CD4-positive, alpha-beta T cell treated with Interleukin-12 subunit alpha and Interleukin-12 subunit beta, for 1 hour (primary cell): ENCODE measurements around the gene ACER2.
A peak's percentile ranks its signal among the peaks of the same experiment; 100 is the strongest.
"Not testable (repeated sequence)": the region's sequence is repeated elsewhere in the genome, so short reads cannot be mapped to it uniquely, and the experiment has no call there.

Experiments used
- DNase-seq: peaks from one replicate; pipeline ENCODE4 v3.0.0-alpha.2; 2020

The ACER2 gene

DNA sequence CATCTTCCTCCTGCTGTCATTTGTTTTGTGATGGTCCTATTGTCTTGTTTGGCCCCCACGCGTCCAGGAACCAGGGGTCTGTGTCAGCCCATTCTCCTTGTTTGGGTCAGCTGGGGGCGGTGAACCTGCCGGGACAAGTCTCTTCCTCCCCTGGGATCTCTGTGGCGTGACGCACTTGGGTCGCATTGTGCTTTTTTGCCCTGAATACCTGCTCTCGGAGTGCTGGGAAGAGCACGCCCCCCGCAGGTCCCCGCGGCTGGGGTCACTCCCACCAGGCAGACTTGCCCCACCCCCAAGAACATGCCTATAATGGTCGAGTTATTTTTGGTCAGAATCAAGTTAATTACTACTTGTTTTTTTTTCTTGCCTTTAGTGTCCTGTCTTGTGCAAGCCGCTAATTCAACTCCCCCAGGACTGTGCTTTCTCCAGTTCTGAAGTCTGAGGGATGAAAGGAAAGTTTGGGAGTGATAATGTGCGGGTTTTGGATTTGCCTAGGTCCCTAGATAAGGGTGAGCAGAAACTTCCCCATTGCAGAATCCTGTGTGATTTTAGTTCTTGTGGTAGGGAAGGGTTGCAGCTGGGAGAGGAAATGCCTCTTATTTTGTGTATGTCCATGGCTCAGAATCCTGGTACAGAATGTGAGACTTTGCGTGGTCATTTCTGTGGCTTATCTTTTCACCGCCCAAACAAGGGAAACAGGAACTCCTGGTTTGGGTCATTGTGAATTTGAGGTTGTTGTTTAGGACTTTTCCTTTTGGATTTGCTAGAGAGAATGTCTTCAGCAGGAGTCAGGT lies 789 bp downstream of the ACER2 start:
- DNase-seq: peak; percentile 10

DNA sequence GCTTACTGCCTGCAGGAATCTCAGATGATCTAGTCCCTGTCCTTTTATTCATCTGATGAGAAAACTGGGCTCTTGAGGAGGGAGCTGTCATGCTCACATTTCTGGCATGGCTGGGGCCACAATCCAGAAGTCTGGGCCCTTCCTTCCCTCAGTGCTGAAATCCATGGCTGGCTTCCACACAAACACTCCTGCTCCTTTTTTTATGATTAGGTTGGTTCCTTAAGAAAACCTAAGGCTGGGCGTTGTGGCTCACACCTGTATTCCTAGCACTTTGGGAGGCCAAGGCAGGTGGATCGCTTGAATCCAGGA lies 1.3 kb downstream of the ACER2 start:
- DNase-seq: no peak

DNA sequence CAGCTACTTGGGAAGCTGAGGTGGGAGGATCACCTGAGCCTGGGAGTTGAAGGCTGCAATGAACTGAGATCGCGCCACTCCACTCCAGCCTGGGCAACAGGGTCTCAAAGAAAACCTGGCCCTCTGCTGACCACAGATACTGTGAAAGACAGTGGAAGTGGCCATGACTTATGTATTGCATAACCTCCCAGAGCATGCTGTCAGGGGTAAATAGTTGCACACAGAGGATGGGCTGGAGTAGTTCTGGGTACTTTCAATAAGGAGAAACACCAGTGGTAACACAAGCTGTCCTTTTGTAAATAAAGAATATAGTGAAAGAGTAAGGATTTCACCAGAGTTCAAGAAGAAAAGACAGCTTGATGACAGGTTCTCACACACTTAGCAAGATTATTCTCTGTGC lies 1.8 kb downstream of the ACER2 start:
- no peak for DNase-seq

DNA sequence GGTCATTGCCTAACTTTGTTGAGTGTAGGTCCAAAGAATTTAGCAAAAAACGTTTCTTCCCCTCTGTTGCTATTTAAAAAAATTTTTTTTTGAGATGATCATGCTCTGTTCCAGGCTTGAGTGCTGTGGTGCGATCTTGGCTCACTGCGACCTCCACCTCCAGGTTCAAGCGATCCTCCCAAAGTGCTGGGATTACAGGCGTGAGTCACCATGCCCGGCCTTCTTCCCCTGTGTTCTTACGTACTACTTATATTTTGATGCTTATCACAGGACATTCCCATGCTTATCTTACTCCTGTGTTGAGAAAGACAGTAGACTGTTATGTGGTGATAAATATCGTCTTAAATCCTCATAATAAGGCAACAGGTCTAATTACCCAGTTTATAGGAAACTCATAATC lies 2.5 kb downstream of the ACER2 start:
- DNase-seq: no peak

DNA sequence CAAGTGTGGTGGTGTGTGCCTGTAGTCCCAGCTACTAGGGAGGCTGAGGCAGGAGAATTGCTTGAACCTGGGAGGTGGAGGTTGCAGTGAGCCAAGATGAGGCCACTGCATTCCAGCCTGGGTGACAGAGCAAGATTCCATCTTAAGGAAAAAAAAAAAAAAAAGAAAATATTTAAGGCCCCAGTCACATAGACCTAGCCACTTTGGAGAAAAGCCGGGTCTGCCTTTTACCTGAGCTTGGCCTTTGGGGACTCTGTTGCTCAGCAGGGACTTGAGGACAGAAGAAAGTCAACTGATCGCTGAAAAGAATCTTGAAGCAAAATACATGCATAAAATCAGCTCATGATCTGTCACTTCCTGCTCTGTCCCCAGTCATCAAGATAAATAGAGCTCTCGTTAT lies 4.6 kb downstream of the ACER2 start:
- DNase-seq: not testable (repeated sequence)

DNA sequence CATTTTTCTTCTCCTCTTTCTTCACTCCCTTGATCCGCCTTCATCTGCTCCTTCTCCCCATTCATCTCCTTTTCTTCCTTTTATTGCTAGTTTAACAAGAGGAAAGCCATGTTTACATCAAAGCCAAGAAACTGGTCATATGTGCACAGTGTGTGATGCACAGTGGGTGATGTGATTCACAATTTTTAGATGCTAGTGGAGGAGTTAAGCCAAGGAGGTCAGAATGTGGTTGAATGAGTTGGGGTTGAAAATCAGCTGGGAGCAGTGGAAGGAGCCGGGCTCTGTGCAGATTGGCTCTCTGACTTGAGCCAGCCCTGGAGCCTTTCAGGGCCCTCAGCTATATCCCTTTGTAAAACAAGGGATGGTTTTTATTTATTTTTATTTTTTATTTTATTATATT lies 7.3 kb downstream of the ACER2 start:
- DNase-seq: no peak

DNA sequence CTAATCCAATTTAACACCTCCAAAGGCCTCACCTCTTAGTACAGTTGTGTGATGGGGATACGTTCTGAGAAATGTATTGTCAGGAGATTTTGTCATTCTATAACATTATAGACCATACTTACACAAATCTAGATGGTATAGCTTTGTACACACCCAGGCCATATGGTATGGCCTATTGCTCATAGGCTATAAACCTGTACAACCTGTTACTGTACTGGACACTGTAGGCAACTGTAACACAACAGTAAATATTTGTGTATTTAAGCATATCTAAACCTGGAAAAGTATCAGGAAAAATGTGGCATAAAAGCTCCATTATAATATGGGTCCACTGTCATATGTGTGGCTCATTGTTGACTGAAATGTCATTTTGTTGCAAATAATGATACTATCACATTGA lies 12.1 kb downstream of the ACER2 start:
- DNase-seq: no peak

DNA sequence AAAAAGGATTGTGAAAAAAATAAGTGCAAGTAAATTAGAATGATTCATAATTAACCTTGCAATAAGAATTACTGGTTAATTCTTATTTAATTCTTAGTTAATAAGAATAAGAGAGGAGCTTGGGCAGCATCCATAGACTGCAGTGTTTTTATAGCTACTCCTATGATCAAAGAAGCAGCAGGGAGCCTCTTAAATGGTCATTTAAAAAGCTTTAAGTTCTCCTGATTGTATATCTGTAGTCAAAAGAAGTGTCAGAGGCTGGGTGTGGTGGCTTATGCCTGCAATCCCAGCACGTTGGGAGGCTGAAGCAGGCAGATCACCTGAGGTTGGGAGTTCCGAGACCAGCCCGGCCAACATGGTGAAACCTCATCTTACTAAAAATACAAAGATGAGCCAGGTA lies 14.4 kb downstream of the ACER2 start:
- no peak for DNase-seq

DNA sequence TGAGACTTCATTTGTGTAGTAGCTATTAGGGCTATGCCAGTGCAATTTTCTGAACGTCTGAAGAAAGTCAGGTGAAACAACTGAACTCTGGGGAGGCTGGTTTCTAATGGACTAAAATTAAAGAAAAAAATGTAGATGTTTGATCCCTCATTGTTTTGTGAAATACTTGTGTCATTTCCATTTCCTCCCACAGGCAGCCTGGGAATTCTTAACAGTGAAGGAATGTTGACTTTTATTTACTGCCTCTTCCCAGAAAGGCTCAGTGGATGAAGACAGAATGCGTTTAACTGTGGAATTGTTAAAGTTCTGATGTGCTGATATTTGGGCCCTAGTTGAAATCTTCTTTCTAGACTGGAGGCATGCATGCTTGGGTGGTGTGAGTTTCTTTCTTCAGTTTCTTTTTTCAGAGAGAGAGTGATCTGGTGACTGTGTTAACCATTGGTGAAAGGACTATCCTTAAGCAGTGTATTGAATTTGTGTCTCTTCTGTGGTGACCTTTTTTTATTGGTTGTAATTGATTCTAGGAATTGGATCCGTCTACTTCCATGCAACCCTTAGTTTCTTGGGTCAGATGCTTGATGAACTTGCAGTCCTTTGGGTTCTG lies 15.5 kb downstream of the ACER2 start:
- DNase-seq: no peak

DNA sequence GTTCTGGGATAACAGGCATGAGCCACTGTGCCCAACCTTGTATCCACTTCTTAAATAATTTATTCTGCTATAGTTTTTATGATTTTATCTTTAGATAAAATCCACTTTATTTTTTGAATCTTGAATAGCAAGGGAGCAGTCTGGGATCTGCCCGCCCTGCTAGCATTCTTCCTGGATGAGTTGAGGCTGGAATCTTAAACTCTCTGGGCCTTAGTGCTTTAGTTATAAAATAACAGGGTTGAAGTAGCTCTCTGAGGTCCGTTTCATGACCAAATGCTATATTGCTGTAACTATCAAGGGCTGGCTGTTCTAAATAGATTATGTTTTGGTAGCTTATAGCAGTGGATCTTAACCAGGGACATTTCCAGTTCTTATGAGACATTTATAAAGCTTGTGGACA lies 20.8 kb downstream of the ACER2 start:
- DNase-seq: no peak

DNA sequence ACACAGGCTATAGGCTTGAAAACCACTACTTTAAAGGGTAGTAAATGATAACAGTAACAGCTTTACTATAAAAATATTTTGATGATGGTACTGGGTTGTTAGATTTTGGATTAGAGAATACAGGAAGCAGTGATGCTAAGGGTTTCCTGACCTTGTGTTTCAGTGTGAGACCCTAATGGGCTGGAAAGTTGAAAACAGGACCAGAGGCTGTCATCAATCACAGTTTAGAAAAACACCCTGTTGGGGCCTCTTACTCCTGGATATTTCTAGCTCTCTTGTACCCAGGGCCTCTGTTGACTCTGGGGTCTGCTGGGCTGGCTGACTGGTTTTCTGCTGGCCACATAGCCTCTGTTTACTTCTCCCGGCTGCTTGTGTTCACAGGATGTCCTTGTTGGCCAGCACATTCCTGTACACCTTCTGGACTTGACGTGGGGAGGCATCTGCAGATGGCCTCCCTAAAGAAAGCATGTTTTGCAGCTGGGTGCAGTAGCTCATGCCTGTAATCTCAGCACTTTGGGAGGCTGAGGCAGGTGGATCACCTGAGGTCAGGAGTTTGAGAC lies 21.5 kb downstream of the ACER2 start:
- no peak for DNase-seq

DNA sequence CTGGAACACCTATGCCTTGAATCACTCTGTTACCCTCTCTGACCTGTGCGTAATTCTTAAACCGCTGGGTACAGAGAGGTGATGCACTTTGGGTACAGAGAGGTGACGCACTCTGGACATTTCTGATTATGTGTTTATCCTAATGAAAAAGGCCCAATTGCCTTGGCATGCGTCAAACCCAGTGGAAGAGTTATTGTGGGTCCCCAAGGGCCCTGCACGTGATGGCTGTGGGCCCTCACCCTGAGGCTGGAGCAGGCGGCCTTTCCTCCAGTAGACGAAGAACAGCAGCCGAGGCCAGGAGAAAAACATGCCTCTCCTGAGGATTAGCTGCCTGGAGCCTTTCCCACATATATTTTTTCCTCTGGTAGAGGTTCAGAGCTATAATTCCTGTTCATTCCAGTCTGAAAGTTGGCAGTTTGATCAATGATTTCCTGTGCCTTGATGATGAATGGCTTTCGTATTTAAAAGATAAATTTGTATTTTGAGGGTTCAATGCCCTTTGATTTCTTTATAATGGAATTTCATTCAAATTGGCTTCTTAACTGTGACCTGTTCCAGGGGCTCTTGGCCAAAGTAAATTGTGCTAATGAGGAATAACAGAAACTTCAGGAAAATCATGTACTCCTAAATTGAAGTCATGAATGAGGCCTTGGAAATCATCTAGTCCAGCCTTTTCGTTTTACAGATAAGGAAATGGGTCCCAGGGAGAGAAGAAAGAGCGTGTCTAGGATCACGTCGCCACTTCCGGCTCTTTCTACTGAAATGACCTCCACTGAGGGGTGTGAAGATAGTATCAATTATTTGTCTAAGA lies 22.8 kb downstream of the ACER2 start:
- DNase-seq: no peak

DNA sequence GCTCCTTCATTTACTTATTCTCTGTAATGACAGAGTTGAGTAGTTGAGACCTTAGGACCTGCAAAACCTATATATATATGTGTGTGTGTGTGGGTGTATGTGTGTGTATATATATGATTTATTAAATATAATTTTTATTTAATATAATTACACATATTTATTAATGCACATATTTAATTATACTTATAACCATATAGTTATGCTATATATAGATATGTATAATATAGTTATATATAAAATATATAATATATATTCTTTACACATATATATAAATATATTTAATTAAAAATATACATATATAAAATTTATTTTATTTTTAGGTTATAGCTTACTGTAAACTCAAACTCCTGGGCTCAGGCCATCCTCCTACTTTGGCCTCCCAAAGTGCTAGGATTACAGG lies 23.7 kb downstream of the ACER2 start:
- DNase-seq: no peak

DNA sequence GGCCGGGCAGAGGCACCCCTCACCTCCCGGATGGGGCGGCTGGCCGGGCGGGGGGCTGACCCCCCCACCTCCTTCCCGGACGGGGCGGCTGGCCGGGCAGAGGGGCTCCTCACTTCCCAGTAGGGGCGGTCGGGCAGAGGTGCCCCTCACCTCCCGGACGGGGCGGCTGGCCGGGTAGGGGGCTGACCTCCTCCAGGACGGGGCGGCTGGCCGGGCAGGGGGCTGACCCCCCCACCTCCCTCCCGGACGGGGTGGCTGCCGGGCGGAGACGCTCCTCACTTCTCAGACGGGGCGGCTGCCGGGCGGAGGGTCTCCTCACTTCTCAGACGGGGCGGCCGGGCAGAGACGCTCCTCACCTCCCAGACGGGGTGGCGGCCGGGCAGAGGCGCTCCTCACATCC lies 24.9 kb downstream of the ACER2 start:
- DNase-seq: not testable (repeated sequence)

DNA sequence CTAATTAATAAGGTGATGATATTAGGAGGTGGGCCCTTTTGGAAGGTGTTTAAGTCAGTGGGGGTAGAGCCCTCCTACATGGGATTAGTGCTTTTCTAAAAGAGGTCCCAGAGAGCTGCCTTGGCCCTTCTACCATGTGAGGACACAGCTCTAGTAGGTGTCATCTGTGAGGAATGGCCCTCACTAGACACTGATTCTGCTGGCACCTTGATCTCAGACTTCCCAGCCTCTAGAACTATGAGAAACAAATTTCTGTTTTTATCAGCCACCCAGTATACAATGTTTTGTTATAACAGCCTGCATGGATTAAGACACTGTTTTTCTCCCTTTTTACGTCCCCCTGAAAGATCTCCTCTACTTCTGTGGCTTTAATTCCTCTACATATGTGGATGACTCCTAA lies 31.6 kb downstream of the ACER2 start:
- DNase-seq: no peak

DNA sequence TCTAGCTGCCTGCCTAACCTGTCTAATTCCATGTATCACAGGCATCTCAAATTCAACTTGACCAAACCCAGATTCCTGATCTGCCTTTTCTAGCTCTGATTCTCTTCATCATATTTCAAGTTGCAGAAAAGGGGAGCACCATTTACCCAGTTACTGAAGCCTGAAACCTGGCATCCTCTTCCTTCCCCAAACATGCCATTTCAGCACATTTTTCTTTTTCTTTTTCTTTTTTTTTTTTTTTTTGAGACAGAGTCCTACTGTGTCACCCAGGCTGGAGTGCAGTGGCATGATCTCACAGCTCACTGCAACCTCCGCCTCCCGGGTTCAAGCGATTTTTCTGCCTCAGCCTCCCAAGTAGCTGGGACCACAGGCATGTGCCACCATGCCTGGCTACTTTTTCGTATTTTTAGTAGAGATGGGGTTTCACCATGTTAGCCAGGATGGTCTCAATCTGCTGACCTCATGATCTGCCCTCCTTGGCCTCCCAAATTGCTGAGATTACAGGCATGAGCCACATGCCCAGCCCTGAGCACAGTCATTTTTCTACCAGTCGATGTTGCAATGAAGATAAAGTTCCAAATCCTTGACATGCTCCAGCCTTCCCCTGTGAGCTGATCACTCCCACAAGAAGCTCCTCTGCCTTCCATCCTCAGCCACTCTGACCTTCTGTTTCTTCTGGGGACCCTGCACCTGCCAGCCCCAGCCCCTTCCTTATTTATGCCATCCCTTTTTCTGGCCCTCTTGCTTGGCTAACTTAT lies 32.2 kb downstream of the ACER2 start:
- DNase-seq: no peak

DNA sequence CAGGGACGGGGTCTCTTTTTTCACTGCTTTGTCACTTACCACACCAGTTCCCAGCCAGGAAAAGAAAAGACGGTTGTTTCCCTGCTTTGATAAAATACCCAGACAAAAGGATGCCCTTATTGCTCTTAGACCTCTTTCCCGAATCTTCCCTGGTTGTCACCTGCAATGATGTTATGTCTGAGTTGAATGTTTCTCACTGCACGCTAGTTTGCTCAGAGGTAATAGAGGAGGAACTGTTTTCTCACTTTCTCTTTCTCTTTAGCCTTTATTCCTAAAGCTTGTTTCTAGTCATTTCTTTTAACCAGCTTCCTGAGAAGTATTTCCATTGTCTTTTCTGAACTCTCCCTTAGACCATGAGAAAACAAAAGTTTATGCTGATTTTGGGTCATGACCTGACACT lies 32.9 kb downstream of the ACER2 start:
- DNase-seq: peak; percentile 14

DNA sequence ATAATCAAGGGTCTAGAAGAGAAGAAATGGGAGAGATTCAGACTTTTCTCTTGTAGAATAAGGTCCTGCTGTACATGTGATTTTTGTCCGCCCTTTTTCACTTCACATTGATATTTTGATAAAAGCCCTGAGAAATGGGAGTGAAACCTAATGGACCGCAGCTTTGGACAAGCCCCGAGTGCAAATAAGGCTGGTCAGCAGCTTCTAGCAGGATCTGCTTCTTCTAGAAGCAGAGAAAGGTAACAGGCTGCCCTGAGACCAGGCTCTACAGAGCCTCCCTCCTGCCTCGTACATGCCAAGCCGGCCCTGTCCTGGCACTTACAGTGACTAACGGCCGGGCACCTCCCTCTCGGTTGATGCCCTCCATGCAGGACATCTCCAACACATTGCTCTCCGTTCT lies 33.4 kb downstream of the ACER2 start:
- DNase-seq: no peak

DNA sequence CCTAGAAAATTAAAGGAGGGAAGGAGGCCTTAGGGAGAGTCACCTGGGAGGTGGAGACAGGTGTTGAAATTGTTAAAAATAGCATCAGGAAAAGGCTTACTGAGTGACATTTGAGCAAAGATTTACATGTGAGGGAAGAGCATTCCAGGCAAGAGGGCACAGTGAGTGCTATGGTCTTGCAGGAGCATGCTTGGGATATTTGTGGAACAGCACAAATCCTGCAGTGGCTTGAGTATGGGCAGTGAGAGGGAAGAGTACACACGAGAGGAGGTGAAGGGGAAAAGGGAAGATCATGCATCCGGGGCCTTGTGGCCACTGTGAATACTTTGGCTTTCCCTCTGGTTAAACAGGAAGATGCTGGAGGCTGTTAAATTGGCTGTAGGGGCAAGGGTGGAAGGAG lies 36.6 kb downstream of the ACER2 start:
- DNase-seq: no peak

DNA sequence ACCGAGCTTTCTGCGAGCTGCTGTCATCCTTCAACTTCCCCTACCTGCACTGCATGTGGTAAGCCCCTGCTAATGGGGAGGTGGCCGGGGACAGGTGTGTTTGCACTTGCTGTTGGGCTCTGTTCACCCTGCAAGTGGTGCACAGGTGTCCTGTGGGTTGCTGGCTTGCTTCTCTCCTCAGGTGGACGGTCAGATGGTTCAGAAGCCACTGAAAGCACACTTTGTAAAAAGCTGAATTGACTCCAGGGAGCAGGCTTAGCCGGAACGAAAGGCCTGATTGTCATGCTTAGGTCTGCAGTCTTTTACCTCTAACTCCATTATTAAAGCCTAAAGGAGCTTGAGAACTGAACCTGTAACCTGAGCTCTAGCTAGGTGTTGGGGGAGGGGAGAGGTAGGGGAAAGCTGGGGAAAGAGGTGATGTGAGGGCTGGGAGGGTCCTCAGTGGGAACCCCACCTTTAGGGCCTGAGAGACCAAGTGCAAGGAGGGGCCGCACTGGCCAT lies 37.6 kb downstream of the ACER2 start:
- DNase-seq: no peak

DNA sequence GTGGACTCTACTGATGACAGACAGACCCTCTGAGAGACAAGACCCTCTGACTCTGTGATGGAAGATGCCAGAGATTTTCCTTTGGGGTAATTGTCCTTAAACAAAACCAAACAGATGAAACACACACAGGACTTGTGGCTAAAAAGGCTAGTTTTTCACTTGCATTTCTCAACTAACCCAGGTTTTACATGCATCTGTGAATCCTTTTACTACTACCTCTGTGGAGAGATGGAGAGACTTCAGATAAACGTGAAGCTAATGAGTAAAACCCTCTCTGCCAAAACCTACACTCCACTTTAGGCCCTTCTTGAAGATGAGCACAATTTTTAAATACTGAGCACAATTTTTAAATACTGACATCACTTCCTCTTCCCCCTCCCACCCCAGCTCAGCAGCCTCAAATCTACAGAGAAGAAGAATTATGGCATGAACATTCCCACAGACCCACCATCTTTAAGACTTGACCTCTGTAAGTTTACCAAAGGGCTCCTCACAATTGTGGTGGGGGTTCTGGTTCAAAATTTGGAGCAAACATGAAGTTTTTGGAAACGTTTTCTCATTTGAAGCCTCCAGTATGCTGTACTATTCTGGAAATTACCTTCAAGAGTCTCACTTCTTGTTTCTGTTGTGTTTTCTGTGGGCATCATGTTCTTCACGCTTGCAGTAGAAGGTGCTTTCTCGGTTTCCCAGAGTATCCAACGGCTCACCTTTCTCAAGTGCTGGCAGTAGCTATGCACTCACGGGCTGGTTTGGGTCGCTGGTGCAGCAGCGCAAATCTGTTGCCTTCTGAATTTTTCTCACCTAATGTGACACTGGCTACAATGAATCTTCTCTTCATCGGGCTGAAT lies 42.7 kb downstream of the ACER2 start:
- DNase-seq: no peak

DNA sequence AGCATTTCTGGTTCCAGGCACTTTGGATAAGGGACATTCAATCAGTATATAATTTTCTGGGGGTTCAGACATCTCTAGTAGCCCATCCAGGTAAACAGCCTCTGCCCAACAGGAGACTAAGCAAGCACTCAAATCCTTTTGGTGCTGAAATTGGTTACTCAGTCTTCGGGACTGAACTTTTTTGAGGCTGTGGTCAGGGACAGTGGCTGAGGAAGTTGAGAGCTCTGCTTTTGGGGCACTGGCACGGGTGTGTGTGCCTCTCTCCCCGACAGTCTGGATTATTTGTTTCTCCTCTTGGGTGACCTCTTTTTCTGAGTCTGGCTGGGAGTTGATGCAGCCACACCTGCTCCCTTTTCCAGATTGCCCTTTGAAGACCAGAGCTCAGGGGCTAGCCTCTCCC lies 47.6 kb downstream of the ACER2 start:
- DNase-seq: no peak
